Activated CD4-positive, alpha-beta T cell treated with anti-CD3 and anti-CD28 coated beads, Interleukin-2, amount 50 U/mL, for 48 hours (primary cell): ENCODE data around the gene PRLR.
"Not testable (repeated sequence)": the region's sequence is repeated elsewhere in the genome, so short reads cannot be mapped to it uniquely, and the experiment has no call there.

Experiments used
- DNase-seq, 2 experiments: peaks; one replicate each; pipeline ENCODE4 v3.0.0-alpha.2; 2020

PRLR gene

DNA sequence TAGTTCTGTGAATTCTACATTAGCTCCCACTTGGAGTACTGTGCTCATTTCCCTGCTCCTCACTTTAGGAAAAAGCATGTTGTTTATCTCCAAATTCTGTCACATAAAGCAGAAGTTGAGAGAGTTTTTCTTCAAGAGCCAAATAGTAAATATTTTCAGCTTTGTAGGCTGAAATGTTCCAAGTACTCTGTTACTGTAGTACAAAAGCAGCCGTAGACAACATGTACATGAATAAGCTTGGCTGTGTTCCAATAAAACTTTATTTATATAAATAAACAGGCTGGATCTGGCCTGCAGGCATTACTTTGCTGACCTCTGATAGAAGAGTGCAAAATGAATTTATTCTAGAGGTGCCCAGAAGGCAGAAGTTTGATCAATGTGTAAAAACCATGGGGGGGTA is 109.6 kb downstream of the PRLR start:
- no peak for DNase-seq

DNA sequence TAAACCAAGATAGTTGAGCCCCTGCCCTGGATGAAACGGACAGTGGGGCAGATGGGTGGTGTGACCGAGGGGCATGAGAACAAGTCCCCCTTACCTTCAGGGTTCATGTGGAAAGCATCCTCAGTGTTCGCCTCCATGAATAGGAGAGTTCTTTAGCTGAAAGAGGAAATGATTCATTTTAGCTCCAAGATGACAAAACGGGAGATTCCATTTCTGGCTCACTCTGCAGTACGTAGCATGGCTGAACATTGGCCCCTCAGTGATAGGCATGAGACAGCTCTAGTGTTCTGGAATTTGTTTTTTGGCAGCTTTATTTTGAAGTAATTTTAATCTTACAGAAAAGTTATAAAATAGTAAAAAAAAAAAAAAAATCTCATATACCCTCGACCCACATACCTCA is 112.3 kb downstream of the PRLR start:
- DNase-seq, result no peak

DNA sequence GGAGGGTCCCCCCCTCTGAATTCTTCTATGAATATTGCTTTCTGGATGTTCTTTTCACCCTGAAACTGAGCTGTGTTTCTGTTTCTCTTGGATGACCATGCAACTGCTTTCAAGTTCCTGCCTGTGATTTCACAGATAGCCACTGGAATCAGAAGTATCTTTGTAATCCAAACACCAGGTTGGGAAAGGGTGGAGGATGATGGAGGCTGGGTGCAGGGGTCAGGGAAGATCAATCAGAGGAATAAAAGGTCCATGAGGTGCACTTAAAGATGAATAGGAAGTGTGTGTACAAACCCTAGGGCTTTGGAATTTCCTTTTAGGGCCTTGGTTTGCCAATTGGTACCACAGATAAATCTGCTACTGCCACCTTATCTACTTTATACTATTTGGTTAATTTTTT is 114.4 kb downstream of the PRLR start:
- no peak for DNase-seq

DNA sequence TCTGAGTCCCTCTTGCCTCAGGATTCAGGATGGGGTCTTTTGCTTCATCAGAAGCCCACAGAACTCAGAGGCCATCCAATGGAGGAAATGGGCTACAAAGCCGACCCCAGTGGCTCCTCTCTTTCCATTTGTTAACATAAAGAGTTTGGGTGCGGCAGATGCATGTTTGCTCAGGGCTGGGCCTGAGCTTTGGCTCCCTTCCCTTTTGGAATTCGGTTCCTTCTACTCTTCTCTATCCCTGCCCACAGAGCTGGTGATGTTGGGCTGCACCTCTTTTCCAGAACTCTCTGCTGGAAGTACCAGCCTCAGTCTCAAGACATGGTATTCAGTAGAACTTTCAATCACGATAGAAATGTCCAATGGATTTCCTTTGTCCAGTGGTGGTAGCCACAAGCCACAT is 115.6 kb downstream of the PRLR start:
- no peak for DNase-seq

DNA sequence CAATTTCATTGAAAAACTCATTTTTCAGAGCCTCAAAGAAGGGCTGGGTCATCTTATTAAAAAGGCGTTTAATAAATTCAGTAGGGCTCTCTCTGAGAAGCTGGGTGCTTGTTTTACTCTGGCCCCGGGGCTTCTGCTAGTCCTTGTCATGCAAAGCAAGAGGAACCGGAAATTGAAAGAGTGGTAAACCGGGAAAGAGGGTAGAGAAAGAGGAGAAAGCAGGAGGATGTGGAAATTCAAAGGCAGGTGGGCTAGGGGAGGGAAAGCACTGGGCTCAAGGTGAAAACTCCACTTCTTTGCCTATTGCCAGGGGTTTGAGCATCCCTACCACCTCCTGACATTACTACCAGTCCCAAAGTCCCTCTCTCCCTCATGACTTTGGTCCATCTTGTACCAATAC is 118.0 kb downstream of the PRLR start:
- DNase-seq, result no peak

DNA sequence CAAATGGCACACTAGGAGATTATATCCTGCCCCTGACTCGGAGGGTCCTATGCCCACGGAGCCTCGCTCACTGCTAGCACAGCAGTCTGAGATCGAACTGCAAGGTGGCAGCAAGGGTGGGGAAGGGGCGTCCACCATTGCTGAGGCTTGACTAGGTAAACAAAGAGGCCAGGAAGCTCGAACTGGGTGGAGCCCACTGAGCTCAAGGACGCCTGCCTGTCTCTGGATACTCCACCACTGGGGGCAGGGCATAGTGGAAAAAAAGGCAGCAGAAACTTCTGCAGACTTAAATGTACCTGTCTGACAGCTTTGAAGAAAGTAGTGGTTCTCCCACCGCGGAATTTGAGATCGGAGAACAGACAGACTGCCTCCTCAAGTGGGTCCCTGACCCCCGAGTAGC is 125.7 kb downstream of the PRLR start:
- not testable (repeated sequence) for DNase-seq

DNA sequence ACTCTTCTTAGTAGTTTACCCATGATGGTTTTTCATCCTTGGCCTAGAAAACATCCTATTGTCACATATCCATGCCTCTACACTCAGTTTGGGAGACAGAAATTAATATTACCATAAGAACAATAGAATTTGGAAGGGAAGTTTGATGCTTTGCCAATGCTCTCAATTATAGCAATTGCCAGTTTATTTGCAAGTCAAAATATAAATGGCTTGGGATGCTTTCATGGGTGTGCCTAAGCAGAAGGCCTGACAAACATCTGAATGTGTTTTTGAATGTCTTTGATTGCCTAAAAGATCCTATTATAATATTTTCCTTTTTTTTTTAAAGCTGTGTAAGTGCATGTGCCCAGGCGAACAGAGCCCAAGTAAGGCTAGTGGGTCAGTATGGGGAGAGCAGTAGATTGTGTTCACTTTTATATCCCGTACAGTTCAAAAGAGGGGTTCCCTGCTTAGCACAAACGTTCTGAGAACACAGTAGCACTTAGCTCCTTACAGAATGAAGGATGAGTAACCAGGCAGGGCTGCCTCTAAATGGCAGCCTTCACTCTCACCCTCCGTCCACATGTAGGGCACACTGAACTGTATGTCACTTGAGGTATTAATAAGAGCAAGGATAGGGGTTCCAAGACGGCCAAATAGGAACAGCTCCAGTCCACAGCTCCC is 126.5 kb downstream of the PRLR start:
- no peak for DNase-seq

DNA sequence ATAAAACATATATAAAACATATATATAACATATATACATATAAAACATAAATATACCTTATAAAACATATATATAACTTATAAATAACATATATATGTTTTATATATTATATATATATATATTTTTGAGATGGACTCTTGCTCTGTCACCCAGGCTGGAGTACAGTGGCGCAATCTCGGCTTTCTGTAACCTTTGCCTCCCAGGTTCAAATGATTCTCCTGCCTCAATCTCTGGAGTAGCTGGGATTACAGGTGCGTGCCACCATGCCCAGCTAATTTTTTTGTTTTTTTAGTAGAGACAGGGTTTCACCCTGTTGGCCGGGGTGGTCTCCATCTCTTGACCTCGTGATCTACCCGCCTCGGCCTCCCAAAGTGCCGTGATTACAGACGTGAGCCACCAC is 128.6 kb downstream of the PRLR start:
- DNase-seq, result not testable (repeated sequence)

DNA sequence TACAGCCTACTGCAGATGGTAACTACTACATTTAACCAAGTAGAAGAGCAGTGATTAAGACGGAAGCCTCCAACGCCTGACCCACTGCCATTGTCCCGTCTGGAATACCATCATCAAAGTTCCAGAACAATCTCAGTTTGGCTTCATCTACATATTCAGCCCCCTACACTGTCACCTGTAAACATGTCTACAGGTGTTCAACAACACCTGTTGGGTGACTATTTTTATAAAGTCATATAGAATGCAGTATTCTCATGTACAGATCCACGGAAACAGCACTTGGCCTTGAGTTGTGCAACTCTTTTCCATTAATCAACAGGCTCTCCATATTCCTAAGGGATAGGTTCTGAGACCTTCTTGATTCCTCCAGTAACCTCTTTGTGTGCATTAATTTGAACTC is 129.3 kb downstream of the PRLR start:
- DNase-seq, result no peak

DNA sequence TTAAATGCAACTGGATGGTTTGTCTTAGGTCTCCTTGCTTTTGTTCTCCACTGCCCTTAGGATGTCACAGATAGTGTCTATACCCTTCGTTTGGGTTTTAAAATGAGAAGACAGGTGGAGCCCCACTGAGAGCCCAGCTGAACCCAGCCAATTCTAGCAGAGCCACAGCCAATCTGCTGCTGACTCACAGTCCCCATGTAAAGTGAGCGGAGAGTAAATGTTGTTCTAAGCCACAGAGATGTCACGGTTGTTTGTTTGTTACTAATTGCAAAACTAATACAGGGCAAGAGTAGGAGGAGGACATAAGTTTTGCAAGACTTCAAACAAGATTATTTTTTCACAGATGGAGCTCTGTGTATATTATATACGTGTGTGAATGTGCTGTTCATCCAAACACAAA is 132.1 kb downstream of the PRLR start:
- no peak for DNase-seq

DNA sequence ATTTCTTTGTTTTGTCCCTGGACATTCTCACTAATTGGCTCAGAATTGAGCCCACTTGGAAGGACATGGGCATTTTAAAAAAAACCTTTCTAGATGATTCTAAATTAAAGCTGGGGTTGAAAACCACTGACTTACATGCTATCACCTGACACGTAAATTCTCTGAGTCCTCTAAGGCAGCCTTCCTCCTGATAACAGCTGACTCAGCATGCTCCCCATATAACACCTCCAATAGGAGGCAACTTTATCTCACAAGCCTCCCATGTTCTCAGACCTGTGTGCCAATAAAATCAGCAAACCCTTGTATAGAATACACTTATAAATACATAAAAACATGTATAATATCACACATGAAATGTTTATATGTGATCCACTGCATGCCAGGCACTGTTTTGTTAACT is 133.4 kb downstream of the PRLR start:
- DNase-seq, result no peak

DNA sequence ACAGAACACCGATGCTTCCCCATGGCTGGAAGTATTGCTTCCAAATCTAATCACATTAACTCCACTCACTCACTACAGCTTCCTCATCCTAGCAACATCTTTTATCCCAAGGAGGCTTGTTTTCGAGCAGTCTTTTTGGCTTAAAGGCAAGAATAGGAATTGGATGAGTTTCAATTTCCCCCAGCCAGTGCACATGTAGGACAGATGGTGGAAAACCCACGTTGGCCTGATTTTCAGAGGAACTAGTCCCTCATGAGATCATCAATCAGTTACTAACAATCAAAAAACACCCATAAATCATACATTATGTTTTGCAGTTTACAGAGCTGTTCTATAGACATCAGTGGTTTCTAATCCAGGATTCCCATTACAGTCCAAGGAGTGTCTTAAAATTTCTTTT is 134.1 kb downstream of the PRLR start:
- no peak for DNase-seq

DNA sequence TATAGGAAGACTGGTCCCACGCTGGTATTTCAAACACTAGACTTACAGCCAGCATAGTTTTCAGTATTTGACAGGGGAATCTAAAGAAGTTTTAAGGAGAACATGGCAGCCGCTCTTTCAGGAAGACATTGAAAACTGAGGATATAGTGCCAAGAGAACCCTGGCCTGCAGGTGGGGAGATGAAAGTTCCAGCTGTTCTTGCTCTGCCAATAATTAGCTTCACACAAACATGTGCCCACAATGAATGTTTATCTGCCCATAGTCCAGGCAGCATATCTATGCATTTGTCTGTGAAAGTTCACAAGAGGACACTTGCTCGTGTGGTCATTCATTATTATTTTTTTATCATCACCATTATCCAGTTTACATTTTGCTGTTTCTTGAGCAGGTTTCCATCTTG is 134.9 kb downstream of the PRLR start:
- no peak for DNase-seq

DNA sequence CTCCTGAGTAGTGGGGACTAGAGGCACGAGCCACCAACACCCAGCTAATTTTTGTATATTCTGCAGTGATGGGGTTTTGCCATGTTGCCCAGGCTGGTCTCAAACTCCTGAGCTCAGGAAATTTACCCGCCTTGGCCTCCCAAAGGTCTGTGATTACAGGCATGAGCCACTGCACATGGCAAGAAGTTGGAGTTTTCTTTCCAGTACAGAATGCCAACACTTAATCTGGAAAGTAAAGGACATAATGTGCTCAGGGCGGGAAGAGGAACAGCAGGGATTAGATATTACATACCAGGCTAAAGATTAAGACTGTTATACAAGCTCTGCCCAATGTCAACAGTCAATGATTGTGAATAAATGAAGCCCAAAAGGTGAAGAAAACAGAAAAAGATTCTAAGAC is 135.3 kb downstream of the PRLR start:
- no peak for DNase-seq

DNA sequence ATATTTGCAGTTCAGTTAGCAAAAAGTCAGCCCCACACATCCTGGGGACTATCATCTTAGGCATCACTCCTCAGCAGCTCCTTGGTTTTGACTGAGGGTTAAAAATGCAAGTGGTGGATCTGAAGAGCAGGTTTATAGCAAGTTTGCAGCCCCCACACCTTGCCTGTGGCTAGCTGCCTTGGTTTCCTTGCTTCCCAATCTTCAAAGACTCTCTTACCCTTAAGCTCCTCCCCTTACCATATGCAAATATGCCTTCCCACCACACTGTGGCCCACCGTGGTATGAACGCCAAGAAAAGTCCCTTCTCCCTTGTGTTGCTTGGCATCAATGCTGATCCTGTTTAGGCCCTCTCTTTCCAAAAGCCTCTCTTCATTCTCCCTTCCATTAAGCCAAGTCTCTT is 137.6 kb downstream of the PRLR start:
- no peak for DNase-seq

DNA sequence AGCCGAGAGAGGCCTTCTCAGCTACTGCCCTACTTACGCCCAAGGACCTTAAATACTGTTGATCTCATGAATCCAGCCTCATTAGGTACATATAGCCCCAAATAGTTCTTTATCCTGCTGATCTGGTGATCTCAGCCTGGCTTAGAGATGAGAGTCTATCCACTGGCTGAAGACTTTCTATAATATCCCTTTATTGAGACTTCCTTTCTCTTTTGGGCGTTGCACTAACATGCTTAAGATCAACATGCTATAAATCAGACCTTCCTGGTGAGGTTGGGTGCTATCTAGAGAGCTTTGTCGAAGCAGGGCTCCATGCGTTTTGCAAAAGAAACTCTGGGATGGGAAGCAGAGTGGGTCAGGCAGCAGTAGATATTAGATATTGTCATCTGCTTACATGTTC is 138.6 kb downstream of the PRLR start:
- no peak for DNase-seq

DNA sequence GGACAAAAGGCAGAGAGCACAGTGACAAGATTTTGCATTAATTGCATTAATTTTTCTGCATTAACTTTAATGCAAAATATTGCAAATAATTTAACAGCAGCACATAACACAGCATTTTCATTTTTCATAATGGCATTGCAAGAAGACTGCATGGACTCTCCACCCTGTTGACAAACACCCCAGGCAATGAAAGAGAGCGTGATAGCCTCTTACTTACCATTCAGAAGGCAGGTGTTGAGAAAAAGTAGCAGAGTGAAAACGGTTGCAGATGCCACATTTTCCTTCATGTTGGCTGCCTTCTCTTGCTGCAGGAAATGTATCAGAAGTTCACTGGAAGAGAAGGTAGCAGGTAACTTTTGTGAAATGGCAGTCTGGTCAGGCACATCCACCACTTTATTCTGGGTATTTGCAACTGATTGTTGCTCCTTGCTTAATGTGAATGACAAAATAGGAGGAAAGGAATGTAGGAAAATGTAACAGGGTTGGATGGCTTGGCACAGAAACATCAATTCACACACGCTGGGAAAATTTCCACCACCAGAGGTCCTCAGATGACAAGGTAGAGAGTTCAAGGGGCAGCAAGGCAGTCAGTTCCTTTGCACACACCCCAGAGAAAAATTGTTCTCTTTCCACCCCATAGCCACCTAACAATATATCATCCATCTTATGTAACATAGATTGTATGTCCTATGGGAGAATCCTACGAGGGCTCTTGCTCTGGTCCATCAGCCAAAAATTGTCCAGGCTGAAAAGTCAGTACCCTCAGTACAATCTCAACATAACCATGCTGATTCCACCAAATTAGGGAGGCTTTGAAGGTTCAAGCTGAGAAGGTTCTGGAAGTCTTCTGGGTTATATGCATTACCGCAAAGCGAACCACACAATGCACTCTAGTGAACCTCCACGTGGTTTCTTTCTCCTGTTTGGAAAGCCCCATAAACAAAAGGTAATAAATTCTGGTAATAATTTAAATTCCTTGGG is 140.7 kb downstream of the PRLR start:
- peak; percentile 57 to 65 for DNase-seq

DNA sequence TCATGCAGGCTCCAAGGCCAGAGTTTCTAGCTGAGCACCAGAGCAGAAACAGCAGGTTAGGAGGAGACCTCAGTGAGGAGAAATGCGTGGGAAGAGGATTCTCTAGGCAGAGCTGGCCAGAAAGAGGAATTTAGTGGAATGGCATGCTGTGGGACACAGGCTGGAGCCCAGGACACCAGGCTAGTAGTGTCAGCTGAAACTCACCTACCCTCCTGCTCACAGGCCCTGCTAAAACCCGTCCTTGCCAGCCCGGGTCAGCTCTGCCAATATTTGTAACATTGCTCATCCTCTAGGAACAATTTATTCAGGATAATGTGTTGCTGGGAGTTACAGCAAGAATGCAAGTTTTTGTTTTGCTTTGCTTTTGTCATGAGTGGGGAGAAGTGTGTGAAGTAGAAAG is 142.3 kb downstream of the PRLR start:
- no peak for DNase-seq

DNA sequence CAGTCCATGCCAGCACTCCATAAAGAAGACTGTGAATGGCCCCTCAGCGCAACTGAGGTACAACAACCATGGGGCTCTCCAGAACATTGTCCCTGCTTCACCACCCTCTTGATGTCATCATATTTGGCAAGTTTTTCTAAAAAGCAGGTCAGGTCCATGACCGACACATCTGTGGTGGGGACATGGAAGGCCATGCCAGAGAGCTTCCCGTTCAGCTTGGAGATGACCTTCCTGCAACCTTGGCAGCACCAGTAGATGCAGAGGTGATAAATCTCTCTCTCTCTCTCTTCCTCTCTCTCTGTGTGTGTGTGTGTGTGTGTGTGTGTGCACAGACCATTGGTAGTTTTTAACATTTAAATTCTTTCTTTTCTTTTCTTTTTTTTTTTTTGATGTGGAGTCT is 147.1 kb downstream of the PRLR start:
- no peak for DNase-seq

DNA sequence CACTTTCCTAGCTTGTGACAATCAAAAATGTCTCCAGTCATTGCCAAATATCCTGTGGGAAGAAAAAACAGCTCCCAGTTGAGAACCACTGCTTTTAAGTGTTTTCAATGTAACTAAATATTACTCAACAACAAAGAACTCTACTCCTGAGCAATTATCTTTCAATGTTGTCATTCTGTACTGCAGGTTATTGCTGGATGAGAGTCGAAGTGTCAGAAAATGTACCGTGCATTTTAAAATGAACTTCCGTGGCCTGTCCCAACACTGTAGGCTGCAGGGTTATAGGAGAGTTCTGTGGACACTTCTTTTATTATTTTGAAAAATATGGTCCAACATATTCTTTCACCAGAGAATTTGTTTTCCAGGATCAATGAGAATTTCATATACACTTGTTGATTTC is 147.8 kb downstream of the PRLR start:
- DNase-seq, result no peak

DNA sequence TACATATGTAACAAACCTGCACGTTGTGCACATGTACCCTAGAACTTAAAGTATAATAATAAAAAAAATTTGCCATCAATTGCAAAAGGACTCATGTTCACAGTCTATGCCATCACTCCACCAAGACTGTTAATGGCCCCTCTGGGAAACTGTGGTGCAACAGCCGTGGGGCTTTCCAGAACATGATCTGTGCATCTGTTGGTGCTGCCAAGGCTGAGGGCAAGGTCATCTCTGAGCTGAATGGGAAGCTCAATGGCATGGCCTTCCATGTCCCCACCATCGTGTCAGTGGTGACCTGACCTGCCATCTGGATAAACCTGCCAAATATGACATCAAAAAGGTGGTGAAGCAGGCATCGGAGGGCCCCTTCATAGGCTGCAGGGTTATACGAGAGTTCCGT is 149.2 kb downstream of the PRLR start:
- DNase-seq, result no peak

DNA sequence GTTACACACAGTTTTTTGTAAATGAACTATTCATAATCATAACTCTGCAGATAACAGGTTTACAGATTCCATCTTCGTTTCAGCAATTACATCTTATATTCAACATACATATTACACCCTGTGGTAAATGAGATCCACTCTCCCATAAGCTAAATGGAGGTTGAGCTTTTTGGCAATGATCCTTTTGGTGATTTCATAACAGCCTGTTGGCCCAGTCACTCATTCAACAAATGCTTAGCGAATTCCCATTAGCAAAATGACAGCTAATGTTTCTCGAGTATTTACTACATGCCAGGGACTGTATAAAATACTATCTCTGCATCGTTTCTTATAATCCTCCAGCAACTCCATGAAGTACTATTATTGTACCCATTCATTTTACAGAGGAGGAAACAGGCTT is 157.1 kb downstream of the PRLR start:
- no peak for DNase-seq

DNA sequence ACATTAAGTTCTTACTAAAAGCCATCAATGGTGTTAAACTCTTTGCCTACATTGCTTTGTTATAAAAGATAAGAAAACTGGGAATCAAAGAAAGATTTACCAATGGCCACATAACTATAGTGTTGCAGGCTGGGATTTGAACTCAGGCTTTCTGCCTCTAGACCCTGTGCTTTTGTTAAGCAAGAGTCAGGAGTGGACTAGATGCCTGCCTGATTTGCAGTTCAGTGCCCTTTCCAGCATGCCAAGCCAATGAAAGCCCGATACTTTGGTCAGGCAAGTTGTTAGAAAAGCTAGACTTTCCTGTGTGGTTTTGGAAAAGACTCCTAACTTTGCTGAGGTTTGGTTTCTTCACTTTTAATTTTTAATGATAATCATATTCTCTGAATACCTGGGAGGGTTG is 161.1 kb downstream of the PRLR start:
- DNase-seq, result no peak

DNA sequence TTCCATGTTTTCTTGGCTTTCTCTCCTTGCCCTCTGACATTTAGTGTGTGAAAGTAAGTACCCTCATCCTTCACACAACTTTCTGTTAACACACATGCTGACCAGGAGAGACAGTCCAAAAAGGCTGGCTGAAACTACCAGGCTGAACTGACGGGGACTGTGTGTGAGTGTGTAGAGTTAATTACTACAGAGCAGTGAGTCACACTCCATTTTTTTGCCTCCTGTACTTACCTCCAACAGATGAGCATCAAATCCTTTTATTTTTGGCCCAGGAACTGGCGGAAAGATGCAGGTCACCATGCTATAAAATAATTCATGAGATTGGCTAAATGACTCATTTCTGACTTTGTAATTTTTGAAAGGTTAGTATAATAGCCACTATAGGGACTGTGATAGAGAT is 162.3 kb downstream of the PRLR start:
- DNase-seq, result no peak
